Suppressor macrophage (primary cell): Measurements from ENCODE around the gene PLCB1.
A peak's percentile ranks its signal among the peaks of the same experiment; 100 is the strongest.
"Not testable (repeated sequence)": the region's sequence is repeated elsewhere in the genome, so short reads cannot be mapped to it uniquely, and the experiment has no call there.

Experiments used
- DNase-seq, 4 experiments: peaks; one replicate each; pipeline ENCODE4 v3.0.0-alpha.2; 2020 to 2022

PLCB1 gene

GRCh38 chr20:8624616-8625015, 492.6 kb downstream of the PLCB1 start:
- no peak for DNase-seq

DNA sequence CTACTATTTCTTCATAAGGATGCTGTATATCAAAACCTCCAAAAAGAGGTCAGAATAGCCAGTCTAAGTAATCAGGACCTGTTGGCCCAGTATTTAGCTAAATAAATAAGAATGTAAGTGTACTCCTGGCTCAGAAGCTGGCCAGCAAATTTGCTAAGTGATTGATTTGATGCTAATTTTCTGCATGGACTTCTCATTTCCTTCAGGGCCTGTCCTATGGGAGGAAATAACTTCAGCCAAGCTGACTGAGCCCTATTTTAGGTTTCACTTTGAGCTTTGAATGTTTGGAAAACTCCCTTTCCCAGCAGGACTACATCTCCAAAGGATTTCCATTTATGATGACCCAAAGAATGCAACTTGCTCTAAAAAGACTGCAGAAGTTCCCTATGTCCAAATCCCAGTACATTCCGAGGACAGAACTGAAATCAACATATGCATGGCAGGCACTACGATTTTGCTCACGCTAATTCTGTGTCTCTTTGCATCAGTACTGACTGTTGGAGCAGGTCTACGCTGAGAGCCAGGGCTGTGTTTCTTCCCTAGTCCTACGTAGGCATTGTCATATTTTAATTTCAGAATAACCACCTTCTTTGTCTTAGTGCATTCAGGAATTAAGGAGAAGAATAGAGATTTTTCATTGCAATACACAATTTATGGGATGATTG, 495.4 kb downstream of the PLCB1 start:
- DNase-seq, result no peak

DNA sequence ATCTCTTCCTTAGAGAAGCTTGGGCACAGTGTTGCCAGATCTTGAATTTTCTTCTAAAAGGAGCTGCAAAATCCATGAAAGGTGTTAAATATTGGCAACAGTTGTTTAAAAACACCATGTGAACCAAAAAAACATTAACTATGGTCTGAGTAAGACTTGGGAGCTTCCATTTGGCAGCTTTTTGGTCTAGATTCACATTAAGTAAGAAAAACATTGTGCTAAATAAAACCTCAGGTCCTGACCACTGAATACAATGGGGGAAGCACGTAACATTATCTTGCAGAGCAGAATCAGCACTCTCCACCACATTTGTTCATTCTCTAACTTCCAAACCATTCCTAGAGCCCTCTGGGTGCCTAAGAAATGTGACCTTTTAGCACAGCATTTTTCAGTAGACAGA, 499.2 kb downstream of the PLCB1 start:
- no peak for DNase-seq

DNA sequence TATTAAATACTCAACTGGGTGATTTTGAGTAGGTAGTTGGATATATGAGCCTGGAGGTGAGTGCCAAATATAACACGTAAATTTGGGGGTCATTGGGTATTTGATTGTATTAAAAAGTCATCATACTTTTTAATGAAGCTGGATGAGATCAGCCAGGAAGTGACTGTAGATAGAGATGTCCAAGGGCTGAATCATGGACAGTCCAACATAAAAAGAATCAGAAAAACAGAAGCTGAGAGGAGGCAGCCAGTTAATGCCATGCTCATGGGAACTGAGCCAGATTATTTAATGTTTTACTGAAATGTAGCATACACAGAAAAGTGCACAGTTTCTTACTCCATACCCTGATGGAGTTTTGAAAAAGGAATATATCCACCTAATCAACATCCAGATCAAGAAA, 501.3 kb downstream of the PLCB1 start:
- DNase-seq, result no peak

DNA sequence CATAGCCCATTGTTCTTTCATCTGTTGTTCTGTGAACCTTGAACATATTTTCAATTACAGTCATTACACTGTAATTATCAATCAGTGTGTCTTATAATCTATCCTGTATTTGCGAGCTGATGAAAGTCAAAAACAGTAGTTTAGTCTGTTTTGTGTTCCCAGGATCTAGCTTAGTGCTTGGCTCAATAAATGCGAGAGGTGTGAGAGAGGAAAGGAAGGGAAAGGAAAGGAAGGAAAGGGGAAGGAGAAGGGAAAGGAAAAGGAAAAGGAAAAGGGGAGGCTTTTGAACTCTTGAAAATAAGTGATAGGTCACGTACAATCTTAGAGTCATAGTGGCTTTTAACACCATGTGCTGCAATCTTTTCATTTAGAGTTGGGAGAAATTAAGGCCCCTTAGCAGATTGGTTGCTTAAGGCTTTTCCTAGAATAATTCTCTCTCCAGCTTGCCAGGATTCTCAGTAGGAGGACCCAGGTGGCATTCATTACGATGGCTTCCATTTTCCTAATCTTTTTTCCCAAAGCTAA, 503.0 kb downstream of the PLCB1 start:
- DNase-seq, result no peak

GRCh38 chr20:8635837-8636236, 503.8 kb downstream of the PLCB1 start:
- DNase-seq, result no peak

DNA sequence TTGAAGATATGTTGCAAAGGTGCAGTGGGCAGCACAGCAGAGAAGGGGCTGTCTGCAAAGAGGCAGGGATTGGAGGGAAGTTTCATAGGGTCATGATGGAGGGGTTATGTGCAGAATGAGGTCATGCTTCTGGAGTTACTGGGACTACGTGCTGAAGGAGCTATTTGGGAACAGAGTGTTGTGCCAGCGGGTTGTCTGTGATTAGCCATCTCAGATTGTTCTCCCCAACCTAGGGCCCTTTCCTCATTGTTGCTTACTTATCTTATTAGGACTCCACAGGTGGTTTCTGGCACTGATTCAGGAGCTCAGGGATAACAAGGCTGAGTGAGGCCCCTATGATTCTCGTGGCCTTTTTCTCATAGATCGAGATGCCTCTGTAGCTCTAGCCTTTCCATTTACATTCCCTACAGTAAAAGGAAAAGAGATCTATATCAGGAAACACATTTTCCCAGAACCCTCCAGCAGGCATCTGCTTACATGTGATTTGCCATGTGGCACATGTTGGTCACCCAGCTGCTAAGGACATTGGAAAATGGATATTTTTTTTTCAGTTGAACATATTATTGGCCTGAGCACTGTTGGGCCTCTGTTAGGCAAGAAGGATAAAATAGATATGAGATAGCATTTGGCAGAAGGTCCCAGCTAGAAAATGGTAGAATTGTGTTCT, 507.2 kb downstream of the PLCB1 start:
- DNase-seq, result no peak

DNA sequence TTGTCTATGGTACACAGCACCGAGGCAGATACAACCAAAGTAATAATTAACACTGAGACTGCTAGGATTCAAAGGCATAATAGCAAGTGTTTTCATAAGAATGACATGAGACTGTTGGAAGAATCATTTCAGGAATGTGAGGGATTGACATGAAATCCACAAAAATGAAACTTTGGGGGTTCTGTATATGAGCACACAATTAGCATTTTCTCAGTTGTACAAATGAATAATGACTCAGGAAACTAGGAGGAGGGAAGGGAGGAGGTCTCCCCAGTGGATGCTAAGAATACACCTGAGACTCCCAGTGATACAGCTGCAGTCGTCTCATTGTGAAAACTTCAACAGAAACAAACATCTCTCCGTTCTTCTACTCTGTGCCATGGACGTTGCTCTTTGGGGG, 508.4 kb downstream of the PLCB1 start:
- DNase-seq, result no peak

DNA sequence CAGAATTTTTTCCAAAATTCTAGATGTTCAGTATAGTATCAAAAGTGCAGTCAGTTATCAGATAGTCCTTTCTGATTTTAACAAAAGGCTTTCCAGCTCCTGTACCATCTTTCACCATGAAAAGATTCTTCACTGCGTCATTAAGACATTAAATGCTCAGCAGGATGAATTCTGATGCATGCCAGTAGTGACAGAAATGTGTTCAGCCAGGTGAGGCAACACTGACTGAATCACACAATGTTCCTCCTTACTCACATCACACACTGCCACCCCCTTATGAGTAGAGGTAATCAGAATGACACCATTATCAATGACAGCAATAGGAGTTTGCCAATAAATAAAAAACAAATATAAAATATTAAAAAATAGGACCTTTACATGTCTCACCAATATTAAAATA, 510.2 kb downstream of the PLCB1 start:
- no peak for DNase-seq

GRCh38 chr20:8644468-8644867, 512.4 kb downstream of the PLCB1 start:
- not testable (repeated sequence) for DNase-seq

GRCh38 chr20:8645326-8645725, 513.3 kb downstream of the PLCB1 start:
- DNase-seq, result no peak

DNA sequence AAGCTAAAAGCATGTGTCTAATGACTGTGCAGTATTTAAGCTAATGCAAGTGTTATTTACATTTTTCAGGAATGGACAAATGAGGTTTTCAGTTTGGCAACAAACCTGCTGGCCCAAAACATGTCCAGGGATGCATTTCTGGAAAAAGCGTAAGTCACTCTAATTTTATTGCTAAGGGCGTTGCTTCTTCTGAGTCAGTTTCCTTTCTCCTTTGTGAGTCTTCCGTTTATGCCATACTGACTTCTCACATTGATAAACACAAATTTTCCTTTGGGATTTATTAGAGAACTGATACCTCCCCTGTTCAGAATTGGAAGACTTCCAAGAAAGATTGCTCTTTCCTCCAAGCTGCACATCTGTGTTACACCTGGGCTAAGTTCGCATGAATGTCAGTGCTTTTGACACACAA, 514.0 kb downstream of the PLCB1 start:
- DNase-seq, result no peak

DNA sequence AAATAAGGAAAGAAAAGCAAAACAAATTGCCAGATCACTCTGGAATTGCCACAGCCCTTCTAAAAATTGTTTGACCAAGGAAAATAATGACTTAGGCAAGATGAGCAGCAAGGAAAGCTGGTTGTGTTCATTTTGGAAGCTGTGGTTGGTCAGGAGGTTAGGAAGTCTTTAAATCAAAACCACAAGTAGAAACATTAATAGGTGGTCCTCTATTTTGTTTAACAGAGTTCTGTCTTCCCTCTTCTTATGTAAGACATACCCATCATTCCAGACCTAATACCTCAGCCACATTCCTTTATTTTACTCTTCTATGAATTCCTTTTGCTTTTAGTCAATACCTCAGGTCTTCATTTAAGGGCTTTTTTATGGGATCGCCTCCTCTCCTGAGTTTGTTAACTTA, 514.6 kb downstream of the PLCB1 start:
- DNase-seq, result no peak

DNA sequence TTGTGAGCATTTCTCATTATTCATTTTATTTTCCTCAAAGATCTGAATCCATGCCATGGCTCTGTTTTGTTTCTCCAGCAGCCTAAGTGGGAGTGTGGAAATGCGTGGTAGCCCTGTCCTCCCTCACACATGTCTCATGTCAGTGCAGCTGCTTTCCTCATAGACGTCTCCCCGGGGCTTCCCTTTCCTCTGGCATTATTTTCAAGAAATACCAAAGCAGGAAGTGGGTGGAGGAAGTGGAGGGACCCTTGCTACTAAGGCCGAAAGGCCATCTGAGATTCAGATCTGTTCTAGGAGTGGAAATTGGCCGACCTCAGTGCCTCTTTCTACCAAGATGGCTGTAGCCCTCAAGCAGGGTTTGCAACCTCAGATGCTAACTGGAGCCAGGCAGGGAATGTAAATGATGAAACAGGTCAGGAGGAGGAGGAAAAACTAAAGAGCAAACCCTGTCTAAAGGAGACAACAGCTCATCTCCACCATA, 515.9 kb downstream of the PLCB1 start:
- DNase-seq, result peak; percentile 40 to 66 (median 65)

DNA sequence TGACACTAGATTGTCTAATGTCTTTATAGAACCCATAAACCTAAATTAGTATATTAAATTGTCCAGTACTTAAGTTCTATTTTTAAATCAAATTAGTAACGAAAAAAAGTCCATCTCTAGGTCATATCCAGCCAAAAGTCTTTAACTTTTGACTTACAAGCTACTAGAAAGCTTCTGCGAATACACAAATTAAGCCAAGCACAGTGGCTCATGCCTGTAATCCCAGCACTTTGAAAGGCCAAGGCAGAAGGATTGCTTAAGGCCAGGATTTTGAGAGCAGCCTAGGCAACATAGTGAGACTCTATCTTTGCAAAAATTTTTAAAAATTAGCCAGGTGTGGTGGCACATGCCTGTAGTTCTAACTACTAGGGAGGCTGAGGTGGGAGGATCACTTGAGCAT, 516.4 kb downstream of the PLCB1 start:
- DNase-seq, result no peak

DNA sequence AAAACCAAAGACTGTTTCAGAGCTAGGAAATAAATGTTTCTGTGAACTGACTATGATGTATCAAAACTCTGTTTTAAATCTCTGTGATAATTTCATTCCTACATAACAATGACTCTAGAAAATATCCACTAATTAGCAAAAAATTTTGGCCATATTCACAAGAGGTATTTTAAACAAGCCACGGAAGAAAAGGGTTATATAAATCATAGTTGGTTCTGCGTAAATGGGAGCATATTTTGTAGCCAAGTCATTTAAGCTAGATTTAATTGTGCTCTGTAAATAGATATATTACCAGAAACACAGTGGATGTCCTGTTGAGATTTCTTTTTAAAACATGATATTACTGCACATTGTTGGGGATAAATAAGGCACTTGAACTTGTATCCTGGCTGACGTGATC, 520.3 kb downstream of the PLCB1 start:
- no peak for DNase-seq

DNA sequence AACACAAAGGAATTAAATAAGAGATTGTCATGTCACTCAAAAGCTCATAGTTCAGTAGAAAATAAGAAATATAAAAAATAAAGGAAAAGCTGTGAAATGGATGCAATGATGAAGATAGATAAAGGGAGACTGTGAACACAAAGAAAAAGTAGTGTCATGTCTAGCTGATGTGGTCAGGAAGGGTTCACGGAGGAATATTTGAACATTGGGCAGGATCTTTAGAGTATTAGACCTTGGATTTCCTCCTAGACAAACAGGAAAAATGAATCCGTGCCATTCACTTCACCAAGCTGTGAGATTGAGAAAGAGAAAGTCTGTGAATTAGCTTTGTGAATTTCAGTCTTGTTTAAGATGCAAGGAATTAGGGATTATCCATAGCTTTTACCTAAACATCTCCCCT, 522.4 kb downstream of the PLCB1 start:
- no peak for DNase-seq

DNA sequence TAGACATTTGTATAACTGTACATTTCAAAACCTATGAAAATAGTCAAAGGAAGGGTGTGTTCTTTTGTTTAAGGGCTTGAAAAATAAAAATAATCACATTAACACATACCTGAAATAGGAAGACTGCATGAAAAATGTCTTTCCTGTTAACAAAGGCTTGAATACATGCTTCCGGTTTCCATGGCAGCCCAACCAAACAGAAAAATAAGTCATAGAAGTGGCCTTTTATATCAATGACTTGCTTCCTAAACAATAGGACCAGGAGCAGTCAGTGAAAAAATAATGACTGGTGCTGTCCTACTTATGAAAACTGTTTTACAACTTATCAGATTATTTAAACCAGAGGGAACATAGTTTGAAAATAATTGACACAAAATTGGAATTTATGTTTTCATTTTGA, 524.3 kb downstream of the PLCB1 start:
- DNase-seq, result peak in 1 of 4 experiments; percentile 3

GRCh38 chr20:8657664-8658063, 525.6 kb downstream of the PLCB1 start:
- no peak for DNase-seq

- DNase-seq, result peak in 1 of 4 experiments; percentile 6
These were observed 526.0 kb downstream of the PLCB1 start for GRCh38 chr20:8658103-8658502.

- no peak for DNase-seq
These were observed 529.3 kb downstream of the PLCB1 start for GRCh38 chr20:8661229-8661952.

DNA sequence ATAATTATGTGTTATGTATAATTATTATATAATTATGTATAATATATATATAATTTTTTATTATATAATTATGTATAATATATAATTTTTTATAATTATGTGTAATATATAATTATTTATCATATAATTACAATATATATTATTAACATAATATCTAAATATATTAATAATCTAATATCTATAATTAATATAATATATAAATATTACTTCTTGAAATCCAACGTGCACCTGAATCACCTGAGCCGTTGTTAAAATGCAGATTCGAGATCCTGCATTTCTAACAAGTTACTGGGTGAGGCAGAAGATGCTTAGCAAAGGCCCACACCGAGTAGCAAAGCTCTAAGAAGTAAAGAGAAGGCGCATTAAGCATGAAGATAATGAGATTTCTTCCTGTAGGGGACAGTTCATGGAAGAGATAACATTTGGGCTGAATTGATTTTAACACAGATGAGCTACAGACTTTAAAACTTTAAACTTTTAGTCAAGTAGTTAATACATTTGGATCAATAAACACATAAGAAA, 530.4 kb downstream of the PLCB1 start:
- DNase-seq, result no peak

GRCh38 chr20:8663424-8663823, 531.4 kb downstream of the PLCB1 start:
- DNase-seq, result no peak
